Uterus (tissue), 2 donors: ENCODE data around the gene DTD1.

ENCODE experiments used
- CTCF ChIP-seq, 4 experiments: fragments of 200-600 bp in 2 of 4; fragments of 450-650 bp in 2 of 4; sonication (generic) in 2 of 4; IDR thresholded peaks; one replicate each; pipeline ENCODE4 v1.5.1; 2016 to 2019; ENCODE audit warnings: antibody characterized with exemption in 4 of 4, mild to moderate bottlenecking in 2 of 4, moderate library complexity in 1 of 4
- POLR2A ChIP-seq, 2 donors: fragments of 450-650 bp; IDR thresholded peaks; one replicate each; pipeline ENCODE4 v1.6.1; 2016; ENCODE audit warnings: antibody characterized with exemption in 2 of 2, mild to moderate bottlenecking in 1 of 2, moderate library complexity in 1 of 2

DNA sequence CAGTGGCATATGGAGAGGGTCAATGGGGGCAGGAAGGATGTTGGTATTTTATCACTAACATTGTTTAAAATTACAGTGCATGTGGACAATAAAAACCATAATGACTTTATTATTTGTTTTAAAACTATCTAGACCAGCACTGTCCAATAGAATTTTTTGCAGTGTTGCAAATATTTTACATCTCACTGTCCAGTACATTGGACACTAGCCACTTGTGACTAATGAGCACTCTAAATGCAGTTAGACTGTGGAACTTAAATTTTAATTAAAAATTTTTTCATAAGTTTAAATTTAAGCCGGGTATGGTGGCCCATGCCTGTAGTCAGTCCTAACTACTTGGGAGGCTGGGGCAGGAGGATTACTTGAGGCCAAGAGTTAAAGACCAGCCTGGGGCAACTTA is 101.7 kb downstream of the DTD1 start:
- no peak for TF ChIP-seq CTCF (IDR thresholded peaks at IDR 0.05)
- no peak for TF ChIP-seq POLR2A (IDR thresholded peaks at IDR 0.05)
